GM12875 (cell line): ENCODE results near the gene BICRA.

Experiments used
- H3K4me3 ChIP-seq: one replicate; pipeline ENCODE4 v1.5.1; 2011; ENCODE audit warnings: low read depth, low read length, control low read depth
- CTCF ChIP-seq: IDR thresholded peaks from 2 replicates; pipeline ENCODE4 v1.5.1; 2011; ENCODE audit warnings: low read depth, mild to moderate bottlenecking, control low read depth, inconsistent platforms, low read length, moderate library complexity, borderline replicate concordance; ENCODE audit not compliant: insufficient read depth

BICRA gene

GRCh38 chr19:47608969-47609905 lies at the start of gene BICRA:
Gene BICRA, plus strand, starts transcription at chr19:47609134. Its CDS starts 64,441 bp downstream, at chr19:47673575.
- H3K4me3 ChIP-seq, result peak within 1 kb of the TSS; percentile 91
- no peak for TF ChIP-seq CTCF

GRCh38 chr19:47560999-47561398 lies 47.9 kb upstream of the BICRA start:
- no peak overlapping the region for H3K4me3 ChIP-seq
- TF ChIP-seq CTCF, result no peak

- H3K4me3 ChIP-seq, result no peak overlapping the region
- no peak for TF ChIP-seq CTCF
Observed at GRCh38 chr19:47561440-47562057, 47.4 kb upstream of the BICRA start.

GRCh38 chr19:47564081-47564480 lies 44.9 kb upstream of the BICRA start:
- H3K4me3 ChIP-seq, result no peak overlapping the region
- no peak for TF ChIP-seq CTCF

GRCh38 chr19:47569331-47569730 lies 39.6 kb upstream of the BICRA start:
- no peak overlapping the region for H3K4me3 ChIP-seq
- TF ChIP-seq CTCF, result no peak

GRCh38 chr19:47572635-47573034 lies 36.3 kb upstream of the BICRA start:
- no peak overlapping the region for H3K4me3 ChIP-seq
- no peak for TF ChIP-seq CTCF
